ENCODE results near the gene PDCD4. TPM values are rescaled to one million over a fixed set of nuclear protein-coding genes. Genes with fewer than 3 reads are reported as not detected.

PDCD4 gene
- total and polyA plus RNA-seq, 2 of the 8 experiments (the other 6 are each of a cell fraction or from before 2014, with no cell fraction given) = 3.3 to 26.8 TPM

DNA sequence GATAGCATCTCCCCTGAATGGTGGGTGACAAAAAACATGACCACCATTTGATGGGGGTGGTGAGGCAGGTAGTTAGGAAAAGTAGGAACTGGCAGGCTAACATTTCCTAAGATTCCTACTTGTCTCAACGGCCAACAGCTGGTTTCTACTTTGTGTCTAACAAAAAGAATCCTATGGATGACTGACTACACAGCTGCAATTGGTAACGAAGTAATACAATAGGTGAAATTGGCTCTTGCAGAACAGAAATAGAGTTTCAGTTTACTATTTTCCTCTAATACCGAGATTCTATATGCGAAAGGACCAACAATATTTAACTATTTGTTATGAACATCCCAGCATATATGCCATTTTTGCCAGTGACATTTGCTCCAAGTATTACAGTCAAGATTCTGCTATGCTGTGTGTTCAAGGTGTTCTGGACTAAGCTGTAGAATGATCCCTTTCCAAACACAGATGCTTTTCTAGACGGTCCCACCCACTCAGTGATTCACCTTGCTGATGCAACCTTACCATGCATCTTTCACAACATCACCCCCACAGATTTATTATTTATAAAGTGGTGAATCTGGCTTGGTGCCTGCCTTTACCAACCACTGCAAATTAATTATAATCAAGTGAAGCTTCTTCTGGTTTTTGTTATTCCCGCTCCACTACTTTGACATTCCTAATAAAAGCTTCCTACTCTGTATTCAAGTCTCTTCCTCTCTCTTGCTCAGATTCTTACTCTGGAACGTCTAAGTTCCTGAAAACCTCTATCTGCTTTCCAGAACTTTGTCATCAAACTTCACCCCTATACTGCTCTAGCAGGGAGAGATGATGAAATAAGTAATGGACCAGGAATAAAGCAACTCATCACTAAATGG is 30.5 kb downstream of the PDCD4 start (continued):
- TF ChIP-seq SIRT6 (IDR thresholded peaks at IDR 0.05; ENCODE audit: low read length) (no peak), POLR2AphosphoS5 (IDR thresholded peaks at IDR 0.05; ENCODE audit: low read depth, low read length) (no peak), JUN (IDR thresholded peaks at IDR 0.05; ENCODE audit: low read depth, low read length) (no peak), RAD21 (IDR thresholded peaks at IDR 0.05 in 1 of 2, conservative IDR thresholded peaks at IDR 0.05 in 1 of 2; ENCODE audit: low read depth in 2 of 2, low read length in 2 of 2) (no peak), TBP (IDR thresholded peaks at IDR 0.05; ENCODE audit: low read depth, low read length) (no peak), CTBP2 (IDR thresholded peaks at IDR 0.05; ENCODE audit: borderline replicate concordance, insufficient read depth, insufficient read length, low read length) (no peak)
- TF ChIP-seq, protein P1, sequence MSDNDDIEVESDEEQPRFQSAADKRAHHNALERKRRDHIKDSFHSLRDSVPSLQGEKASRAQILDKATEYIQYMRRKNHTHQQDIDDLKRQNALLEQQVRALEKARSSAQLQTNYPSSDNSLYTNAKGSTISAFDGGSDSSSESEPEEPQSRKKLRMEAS (IDR thresholded peaks at IDR 0.05) = no peak
